A673 (cell line): Measurements from ENCODE around the gene AMOTL1.

ENCODE experiments used
- EZH2 ChIP-seq: fragments of 200-600 bp; sonication (generic); IDR thresholded peaks from 2 replicates; pipeline ENCODE4 v1.6.1; 2017; ENCODE audit warnings: borderline replicate concordance, low read depth, mild to moderate bottlenecking, mixed read lengths, antibody characterized with exemption, low read length; ENCODE audit not compliant: poor library complexity, severe bottlenecking
- TF ChIP-seq, protein P1 (sequence below): fragments of 300-800, 200-600 bp; sonication (generic); conservative IDR thresholded peaks from 2 replicates; pipeline ENCODE4 v1.5.1; 2017; ENCODE audit warnings: low read depth, mild to moderate bottlenecking, antibody characterized with exemption, low read length, moderate library complexity, mixed read lengths

DNA sequence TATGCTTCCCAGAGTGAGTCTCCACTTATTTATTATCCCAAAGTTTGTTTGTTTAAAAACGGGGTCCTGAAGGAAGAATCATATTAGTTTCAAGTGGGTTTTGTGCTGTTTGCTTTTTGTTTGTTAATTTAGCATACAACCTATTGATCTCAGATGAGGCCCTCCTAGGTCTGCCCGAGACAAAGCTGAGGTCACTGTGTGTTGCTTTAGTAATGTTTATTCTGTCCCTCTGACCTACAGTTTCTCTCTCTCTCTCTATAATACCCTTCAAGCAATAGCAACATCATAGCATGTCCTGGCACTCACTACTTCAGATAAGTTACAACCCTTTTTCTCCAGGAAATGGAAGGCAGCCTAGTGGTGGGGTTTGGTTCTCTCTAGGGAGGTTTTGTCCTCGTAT is 63.4 kb downstream of the AMOTL1 start:
- TF ChIP-seq, protein P1, sequence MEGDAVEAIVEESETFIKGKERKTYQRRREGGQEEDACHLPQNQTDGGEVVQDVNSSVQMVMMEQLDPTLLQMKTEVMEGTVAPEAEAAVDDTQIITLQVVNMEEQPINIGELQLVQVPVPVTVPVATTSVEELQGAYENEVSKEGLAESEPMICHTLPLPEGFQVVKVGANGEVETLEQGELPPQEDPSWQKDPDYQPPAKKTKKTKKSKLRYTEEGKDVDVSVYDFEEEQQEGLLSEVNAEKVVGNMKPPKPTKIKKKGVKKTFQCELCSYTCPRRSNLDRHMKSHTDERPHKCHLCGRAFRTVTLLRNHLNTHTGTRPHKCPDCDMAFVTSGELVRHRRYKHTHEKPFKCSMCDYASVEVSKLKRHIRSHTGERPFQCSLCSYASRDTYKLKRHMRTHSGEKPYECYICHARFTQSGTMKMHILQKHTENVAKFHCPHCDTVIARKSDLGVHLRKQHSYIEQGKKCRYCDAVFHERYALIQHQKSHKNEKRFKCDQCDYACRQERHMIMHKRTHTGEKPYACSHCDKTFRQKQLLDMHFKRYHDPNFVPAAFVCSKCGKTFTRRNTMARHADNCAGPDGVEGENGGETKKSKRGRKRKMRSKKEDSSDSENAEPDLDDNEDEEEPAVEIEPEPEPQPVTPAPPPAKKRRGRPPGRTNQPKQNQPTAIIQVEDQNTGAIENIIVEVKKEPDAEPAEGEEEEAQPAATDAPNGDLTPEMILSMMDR: no peak
- no peak for TF ChIP-seq EZH2
